Activated naive CD4-positive, alpha-beta T cell treated with anti-CD3 and anti-CD28 coated beads for 36 hours (primary cell): ENCODE measurements around the gene MYOZ2. TPM values are rescaled to one million over a fixed set of nuclear protein-coding genes. Genes with fewer than 3 reads are reported as not detected.
A peak's percentile ranks its signal among the peaks of the same experiment; 100 is the strongest.
"Not testable (repeated sequence)": the region's sequence is repeated elsewhere in the genome, so short reads cannot be mapped to it uniquely, and the experiment has no call there.

ENCODE experiments used
- CTCF ChIA-PET: fragments of 350-600 bp; sonication (Branson Sonifier 250); formaldehyde crosslinking; loops from one replicate; lab custom pipeline; 2021; ENCODE audit warnings: antibody characterized with exemption; lab: Charles Lee
- DNase-seq: peaks from one replicate; pipeline ENCODE4 v3.0.0-alpha.2; 2020
- H3K27ac Mint-ChIP-seq: one replicate; pipeline ENCODE4 v1.8.0; 2021; ENCODE audit warnings: mild to moderate bottlenecking, mixed read lengths
- H3K27me3 Mint-ChIP-seq: one replicate; pipeline ENCODE4 v1.8.0; 2021; ENCODE audit warnings: low read depth, mixed read lengths
- H3K36me3 Mint-ChIP-seq: one replicate; pipeline ENCODE4 v1.8.0; 2021; ENCODE audit warnings: low read depth, mixed read lengths
- H3K4me1 Mint-ChIP-seq: one replicate; pipeline ENCODE4 v1.8.0; 2021; ENCODE audit warnings: low read depth, mixed read lengths
- H3K4me3 Mint-ChIP-seq: one replicate; pipeline ENCODE4 v1.8.0; 2021; ENCODE audit warnings: mild to moderate bottlenecking, moderate library complexity, mixed read lengths
- H3K9me3 Mint-ChIP-seq: one replicate; pipeline ENCODE4 v1.8.0; 2021; ENCODE audit warnings: mixed read lengths
- intact Hi-C: fragments of 100-400 bp; cut with micrococcal nuclease; formaldehyde crosslinking; loops from one replicate; pipeline ENCODE4 v1.15.1; 2023
- total RNA-seq, 2 experiments: library from RNA; stranded (reverse); gene quantifications; one replicate each; pipeline ENCODE4 v1.2.3, GENCODE V29; 2021

MYOZ2 gene
- total RNA-seq, 2 experiments from 2014 or later, result not detected

DNA sequence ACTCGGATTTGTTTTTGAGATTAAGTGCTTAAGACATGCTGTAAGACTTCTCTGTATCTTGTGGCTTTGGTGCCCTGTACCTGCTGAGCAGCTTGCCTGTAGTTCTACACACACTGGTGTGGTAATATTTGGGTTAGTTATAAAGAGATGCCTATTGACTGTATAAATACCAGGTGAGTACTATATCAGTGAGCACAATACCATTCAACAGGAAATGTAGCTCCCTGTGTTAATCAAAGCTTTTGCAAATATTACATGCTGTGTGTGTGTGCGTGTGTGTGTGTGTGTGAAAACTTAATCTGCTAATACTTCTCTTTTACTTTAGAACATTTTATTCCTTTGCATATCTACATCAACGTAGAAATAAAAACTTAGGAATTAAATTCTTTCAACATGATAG, 30.1 kb downstream of the MYOZ2 start:
- CTCF ChIA-PET, result interaction anchor here (0.7 to 0.8 kb wide), 2 partner anchors 16 to 433 kb away, joined by 3 read pairs; no protein-coding TSS in a partner anchor

DNA sequence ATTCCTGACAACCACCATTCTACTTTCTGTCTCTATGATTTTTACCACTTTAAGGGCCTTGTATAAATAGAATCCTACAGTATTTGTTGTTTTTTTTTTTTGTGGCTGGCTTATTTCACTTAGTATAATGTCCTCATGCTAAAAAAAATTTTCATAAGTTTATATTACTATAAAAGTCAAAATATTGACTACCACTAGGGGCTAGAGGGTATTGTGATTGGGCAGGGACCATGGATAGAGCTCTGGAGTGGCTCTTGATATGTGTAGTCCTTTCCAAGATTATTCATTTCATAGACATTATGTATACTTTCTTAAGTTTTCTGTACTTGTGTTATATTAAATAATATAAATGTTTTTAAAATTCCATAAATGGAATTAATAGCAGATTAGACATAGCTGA, 34.6 kb downstream of the MYOZ2 start:
- Mint-ChIP-seq H3K4me3 (no peak overlapping the region), H3K27me3 (no peaks in the 10 kb centered on the region), H3K36me3 (no peaks in the 10 kb centered on the region), H3K9me3 (no peaks in the 10 kb centered on the region), H3K4me1 (no peaks in the 10 kb centered on the region), H3K27ac (no peak overlapping the region)
- intact Hi-C loops, result no loop called here
- no peak for DNase-seq
- CTCF ChIA-PET, result no interaction called here

More for the DNA sequence above, 30.1 kb downstream of the MYOZ2 start:
- no peak for DNase-seq
- intact Hi-C loops, result no loop called here
- Mint-ChIP-seq H3K9me3 (no peaks in the 10 kb centered on the region), H3K4me3 (no peak overlapping the region), H3K27me3 (no peaks in the 10 kb centered on the region), H3K4me1 (no peaks in the 10 kb centered on the region), H3K27ac (no peak overlapping the region), H3K36me3 (no peaks in the 10 kb centered on the region)

DNA sequence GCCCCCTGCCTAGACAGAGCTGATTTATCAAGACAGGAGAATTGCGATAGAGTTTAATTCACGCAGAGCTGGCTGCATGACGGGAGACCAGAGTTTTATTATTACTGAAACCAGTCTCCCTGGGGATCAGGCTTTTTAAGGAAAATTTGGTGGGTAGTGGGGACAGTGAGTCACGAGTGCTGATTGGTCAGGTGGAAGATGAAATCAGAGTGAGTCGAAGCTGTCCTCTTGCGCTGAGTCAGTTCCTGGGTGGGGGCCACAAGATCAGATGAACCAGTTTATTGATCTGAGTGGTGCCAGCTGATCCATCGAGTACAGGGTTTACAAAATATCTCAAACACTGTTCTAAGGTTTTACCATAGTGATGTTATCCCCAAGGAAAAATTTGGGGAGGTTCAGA, 36.6 kb downstream of the MYOZ2 start:
- H3K27ac Mint-ChIP-seq, result no peak overlapping the region
- H3K4me1 Mint-ChIP-seq, result no peaks in the 10 kb centered on the region
- CTCF ChIA-PET, result no interaction called here
- H3K4me3 Mint-ChIP-seq, result no peak overlapping the region
- H3K36me3 Mint-ChIP-seq, result no peaks in the 10 kb centered on the region
- intact Hi-C loops, result no loop called here
- peak; percentile 12 for DNase-seq
- no peaks in the 10 kb centered on the region for H3K9me3 Mint-ChIP-seq
- no peaks in the 10 kb centered on the region for H3K27me3 Mint-ChIP-seq

DNA sequence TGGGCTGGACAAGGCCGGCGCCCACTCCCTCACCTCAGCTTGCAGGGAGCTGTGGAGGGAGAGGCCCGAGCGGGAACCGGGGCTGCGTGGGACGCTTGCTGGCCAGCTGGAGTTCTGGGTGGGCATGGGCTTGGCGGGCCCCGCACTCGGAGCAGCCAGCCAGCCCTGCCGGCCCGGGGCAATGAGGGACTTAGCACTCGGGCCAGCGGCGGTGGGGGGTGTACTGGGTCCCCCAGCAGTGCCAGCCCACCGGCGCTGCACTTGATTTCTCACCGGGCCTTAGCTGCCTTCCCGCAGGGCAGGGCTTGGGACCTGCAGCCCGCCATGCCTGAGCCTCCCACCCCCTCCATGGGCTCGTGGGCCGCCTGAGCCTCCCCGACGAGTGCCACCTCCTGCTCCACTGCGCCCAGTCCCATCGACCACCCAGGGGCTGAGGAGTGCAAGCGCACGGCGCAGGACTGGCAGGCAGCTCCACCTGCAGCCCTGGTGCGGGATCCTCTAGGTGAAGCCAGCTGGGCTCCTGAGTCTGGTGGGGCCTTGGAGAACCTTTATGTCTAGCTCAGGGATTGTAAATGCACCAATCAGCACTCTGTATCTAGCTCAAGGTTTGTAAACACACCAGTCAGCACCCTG, 38.2 kb downstream of the MYOZ2 start:
- DNase-seq, CTCF ChIA-PET, H3K4me1 Mint-ChIP-seq, H3K27me3 Mint-ChIP-seq, intact Hi-C loops, H3K36me3 Mint-ChIP-seq, H3K27ac Mint-ChIP-seq, H3K9me3 Mint-ChIP-seq, H3K4me3 Mint-ChIP-seq: not testable (repeated sequence)

DNA sequence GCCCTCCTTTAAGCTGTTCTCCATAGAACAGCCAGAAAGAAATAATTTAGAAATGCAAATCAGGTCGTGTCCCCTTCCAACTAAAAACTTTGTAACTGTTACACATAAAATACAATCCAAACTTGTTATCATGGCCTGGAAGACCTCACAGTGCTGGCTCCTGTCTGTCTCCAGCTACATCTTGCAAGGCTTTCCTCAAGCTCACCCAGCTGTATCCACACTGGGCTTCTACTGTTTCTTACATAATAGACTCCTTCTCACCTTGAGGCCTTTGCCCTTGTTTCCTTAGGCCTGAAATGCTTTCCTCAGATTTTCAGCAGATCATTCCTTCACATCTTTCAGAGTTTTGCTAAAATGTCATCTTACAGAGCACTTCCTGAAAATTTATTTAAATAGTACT, 43.4 kb downstream of the MYOZ2 start:
- Mint-ChIP-seq H3K27ac (no peak overlapping the region), H3K36me3 (no peaks in the 10 kb centered on the region), H3K4me3 (no peak overlapping the region), H3K27me3 (peaks cover 3% of the 10 kb centered on the region), H3K4me1 (no peaks in the 10 kb centered on the region), H3K9me3 (no peaks in the 10 kb centered on the region)
- CTCF ChIA-PET, result interaction anchor here (0.6 kb wide), 1 partner anchor 1024 kb away, joined by 3 read pairs; no protein-coding TSS in a partner anchor
- no peak for DNase-seq
- intact Hi-C loops, result no loop called here

DNA sequence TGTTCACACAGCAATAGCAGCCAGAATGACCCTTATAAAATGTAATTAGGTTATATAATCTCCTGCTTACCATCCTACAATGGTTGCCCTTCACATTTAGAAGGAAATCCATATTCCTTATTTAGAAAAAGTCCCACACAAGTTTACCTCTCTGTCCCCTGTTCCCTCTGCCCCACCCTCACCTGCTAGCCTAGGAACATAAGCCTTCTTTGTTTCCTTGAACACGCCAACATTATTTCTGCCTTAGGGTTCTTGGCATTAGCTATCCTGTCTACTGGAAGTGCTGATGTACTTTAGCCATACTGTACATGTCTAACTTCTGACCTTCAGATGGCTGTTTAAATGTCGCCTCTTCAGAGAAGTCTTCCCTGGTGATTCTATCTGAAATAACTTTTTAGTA, 48.5 kb downstream of the MYOZ2 start:
- intact Hi-C loops, result no loop called here
- Mint-ChIP-seq H3K4me3 (no peak overlapping the region), H3K27me3 (no peaks in the 10 kb centered on the region), H3K4me1 (no peaks in the 10 kb centered on the region), H3K9me3 (no peaks in the 10 kb centered on the region), H3K27ac (no peak overlapping the region), H3K36me3 (no peaks in the 10 kb centered on the region)
- DNase-seq, result no peak
- CTCF ChIA-PET, result no interaction called here

DNA sequence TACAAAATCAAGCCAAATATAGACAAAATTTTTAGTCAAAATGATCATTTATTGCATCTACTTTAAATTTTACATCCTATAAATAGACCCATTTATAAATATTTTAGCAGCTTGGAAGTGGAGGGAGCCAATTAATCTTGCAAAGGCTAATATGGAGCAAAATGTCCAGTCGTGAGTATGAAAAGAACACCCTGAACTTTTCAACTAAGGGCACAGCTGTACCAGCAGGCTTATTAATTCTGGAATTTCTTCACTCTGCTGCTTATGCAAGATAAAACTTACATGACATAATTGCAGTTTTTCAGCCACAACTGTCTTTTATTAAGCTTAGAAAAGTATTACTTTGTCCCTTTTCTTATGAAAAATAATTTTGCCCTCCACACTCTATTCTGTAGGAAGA, 54.0 kb downstream of the MYOZ2 start:
- intact Hi-C loops, result no loop called here
- Mint-ChIP-seq H3K9me3 (no peaks in the 10 kb centered on the region), H3K27me3 (no peaks in the 10 kb centered on the region), H3K4me1 (no peaks in the 10 kb centered on the region), H3K27ac (no peak overlapping the region), H3K36me3 (no peaks in the 10 kb centered on the region), H3K4me3 (no peak overlapping the region)
- CTCF ChIA-PET, result interaction anchor here (1.1 kb wide), 1 partner anchor 82 kb away, joined by 3 read pairs; no protein-coding TSS in a partner anchor
- DNase-seq, result no peak

DNA sequence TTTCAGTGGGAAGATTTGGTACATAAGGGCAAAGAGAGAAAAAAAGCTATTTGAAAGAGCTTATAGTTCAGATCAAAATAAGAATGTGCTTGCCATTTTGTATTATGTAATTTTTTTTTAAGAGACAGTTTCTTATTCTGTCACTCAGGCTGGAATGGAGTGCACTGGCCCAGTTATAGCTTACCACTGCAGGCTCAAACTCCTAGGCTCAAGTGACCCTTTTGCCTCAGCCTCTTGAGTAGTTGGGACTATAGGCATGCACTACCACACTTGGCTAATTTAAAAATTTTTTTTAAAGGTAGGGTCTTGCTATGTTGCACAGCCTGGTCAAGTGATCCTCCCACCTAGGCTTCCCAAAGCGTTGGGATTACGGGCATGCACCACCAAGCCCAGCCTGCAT, 54.7 kb downstream of the MYOZ2 start:
- intact Hi-C loops, result no loop called here
- Mint-ChIP-seq H3K9me3 (no peaks in the 10 kb centered on the region), H3K27ac (no peak overlapping the region), H3K4me3 (no peak overlapping the region), H3K36me3 (peaks cover 3% of the 10 kb centered on the region), H3K27me3 (no peaks in the 10 kb centered on the region), H3K4me1 (no peaks in the 10 kb centered on the region)
- DNase-seq, result no peak
- CTCF ChIA-PET, result interaction anchor here (0.6 to 1.1 kb wide), 2 partner anchors 27 to 83 kb away, joined by 3 to 4 read pairs; no protein-coding TSS in a partner anchor

DNA sequence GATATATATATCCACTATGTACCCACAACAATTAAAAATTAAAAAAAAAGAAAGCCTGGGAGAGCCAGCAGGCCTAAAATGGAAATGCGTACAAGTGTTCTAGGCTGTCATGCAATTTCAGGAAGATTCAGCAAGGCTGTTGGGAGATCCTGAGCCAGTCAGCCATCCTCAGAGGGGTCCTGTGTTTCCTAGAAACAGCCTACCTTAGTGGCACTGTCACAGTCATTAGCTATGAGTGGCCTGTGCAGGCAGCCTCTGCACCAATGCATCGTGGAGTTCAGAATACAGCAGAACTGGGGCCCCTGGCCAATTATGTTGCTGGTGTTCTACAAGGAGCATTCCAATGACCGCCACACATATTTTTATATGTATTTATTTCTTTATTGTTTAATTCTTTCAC, 55.9 kb downstream of the MYOZ2 start:
- Mint-ChIP-seq H3K4me3 (no peak overlapping the region), H3K27ac (no peak overlapping the region), H3K9me3 (no peaks in the 10 kb centered on the region), H3K4me1 (no peaks in the 10 kb centered on the region), H3K27me3 (no peaks in the 10 kb centered on the region), H3K36me3 (peaks cover 3% of the 10 kb centered on the region)
- intact Hi-C loops, result no loop called here
- CTCF ChIA-PET, result no interaction called here
- DNase-seq, result no peak

DNA sequence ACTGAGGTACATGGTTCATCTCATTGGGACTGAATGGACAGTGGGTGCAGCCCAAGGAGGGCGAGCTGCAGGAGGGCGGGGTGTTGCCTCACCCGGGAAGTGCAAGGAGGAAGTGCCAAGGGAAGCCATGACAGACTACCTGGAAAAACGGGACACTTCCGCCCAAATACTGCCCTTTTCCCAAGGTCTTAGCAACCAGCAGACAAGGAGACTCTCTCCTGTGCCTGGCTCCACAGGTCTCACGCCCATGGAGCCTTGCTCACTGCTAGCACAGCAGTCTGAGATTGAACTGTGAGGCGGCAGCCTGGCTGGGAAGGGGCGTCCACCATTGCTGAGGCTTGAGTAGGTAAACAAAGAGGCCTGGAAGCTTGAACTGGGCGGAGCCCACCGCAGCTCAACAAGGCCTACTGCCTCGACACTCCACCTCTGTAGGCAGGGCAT, 62.2 kb downstream of the MYOZ2 start:
- peaks cover 1% of the 10 kb centered on the region for H3K9me3 Mint-ChIP-seq
- H3K36me3 Mint-ChIP-seq, result peaks cover 9% of the 10 kb centered on the region
- no peak for DNase-seq
- CTCF ChIA-PET, result no interaction called here
- no peak overlapping the region for H3K27ac Mint-ChIP-seq
- no peak overlapping the region for H3K4me3 Mint-ChIP-seq
- peaks cover 6% of the 10 kb centered on the region for H3K27me3 Mint-ChIP-seq
- intact Hi-C loops, result no loop called here
- H3K4me1 Mint-ChIP-seq, result no peaks in the 10 kb centered on the region

DNA sequence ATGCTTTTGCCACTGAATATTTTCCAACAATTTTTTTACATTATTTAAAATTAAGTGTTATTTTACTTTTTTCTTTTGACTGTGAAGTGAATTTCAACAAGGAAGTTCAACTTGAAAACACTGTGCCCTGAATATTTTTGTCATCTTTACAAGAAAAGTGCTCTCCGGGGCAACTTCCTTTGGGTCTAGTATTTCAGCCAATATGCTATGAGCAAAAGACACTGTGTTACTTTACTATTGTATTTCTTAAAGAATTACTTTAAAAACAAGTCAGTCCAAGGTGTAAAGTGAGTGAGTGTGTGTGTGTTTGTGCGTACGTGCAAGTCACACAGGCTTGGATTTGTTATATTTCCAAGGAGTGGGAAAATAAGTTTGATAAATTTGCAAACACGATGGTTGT, 69.3 kb downstream of the MYOZ2 start:
- CTCF ChIA-PET, result no interaction called here
- no peak for DNase-seq
- Mint-ChIP-seq H3K4me3 (no peak overlapping the region), H3K9me3 (no peaks in the 10 kb centered on the region), H3K36me3 (peaks cover 4% of the 10 kb centered on the region), H3K27me3 (peaks cover 2% of the 10 kb centered on the region), H3K27ac (no peak overlapping the region), H3K4me1 (peaks cover 26% of the 10 kb centered on the region)
- intact Hi-C loops, result loop anchor here (5.0 kb wide), 1 partner anchor 928 kb away; no protein-coding TSS in a partner anchor

DNA sequence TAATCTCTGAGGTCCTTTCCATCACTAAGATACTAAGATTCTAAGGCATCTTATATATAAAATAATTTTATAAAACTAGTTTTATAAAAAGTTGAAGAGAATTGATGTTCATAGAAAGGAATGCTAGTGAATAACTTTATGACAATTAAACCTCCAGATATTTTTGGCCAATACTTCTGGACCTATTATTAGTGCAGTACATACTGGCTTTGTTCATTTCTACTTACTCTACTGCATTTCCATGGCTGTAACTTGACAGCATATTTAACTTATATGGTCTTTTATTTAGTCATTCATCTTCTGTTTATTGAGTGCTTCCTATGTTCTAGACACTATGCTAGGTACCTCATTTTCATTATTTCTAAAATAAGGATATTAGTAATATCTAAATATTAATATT, 70.1 kb downstream of the MYOZ2 start:
- H3K27ac Mint-ChIP-seq, result no peak overlapping the region
- CTCF ChIA-PET, result no interaction called here
- H3K27me3 Mint-ChIP-seq, result no peaks in the 10 kb centered on the region
- peaks cover 1% of the 10 kb centered on the region for H3K36me3 Mint-ChIP-seq
- no peak for DNase-seq
- H3K4me3 Mint-ChIP-seq, result no peak overlapping the region
- intact Hi-C loops, result loop anchor here (5.0 kb wide), 1 partner anchor 928 kb away; no protein-coding TSS in a partner anchor
- H3K4me1 Mint-ChIP-seq, result peaks cover 29% of the 10 kb centered on the region
- no peaks in the 10 kb centered on the region for H3K9me3 Mint-ChIP-seq

DNA sequence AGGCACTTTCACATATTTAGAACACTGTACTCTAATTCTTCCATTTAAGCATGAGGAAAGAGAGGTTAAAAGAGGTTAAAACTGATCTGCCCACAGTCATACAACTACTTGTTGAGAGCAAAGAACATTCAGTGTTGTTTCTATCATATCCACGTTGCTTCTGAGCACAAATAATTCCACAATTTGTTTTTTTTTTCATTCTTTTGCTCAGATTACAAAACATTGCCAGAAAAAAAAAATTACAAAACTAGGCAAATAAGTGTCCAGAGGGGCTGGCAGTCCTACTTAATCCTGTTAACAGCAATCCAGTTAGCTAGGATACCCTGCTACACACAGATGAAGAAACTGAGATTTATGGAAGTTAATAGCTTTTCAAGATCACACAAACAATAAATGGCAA, 70.5 kb downstream of the MYOZ2 start:
- CTCF ChIA-PET, result interaction anchor here (0.7 kb wide), 1 partner anchor 435 kb away, joined by 4 read pairs; no protein-coding TSS in a partner anchor
- peaks cover 34% of the 10 kb centered on the region for H3K4me1 Mint-ChIP-seq
- H3K9me3 Mint-ChIP-seq, result no peaks in the 10 kb centered on the region
- no peak overlapping the region for H3K27ac Mint-ChIP-seq
- DNase-seq, result no peak
- intact Hi-C loops, result loop anchor here (5.0 kb wide), 1 partner anchor 929 kb away; no protein-coding TSS in a partner anchor
- H3K4me3 Mint-ChIP-seq, result no peak overlapping the region
- no peaks in the 10 kb centered on the region for H3K27me3 Mint-ChIP-seq
- H3K36me3 Mint-ChIP-seq, result peaks cover 1% of the 10 kb centered on the region
